GM12872 (cell line): ENCODE results near the gene EPB41L2.

ENCODE experiments used
- CTCF ChIP-seq: IDR thresholded peaks from 3 replicates; pipeline ENCODE4 v1.5.1; 2011; ENCODE audit warnings: low read depth, mild to moderate bottlenecking, low read length, moderate library complexity; ENCODE audit not compliant: insufficient read depth

EPB41L2 gene

GRCh38 chr6:131040866-131041265 is 22.2 kb downstream of the EPB41L2 start:
- no peak for TF ChIP-seq CTCF

- TF ChIP-seq CTCF: no peak
Observed at GRCh38 chr6:131039345-131039680, 23.7 kb downstream of the EPB41L2 start.

GRCh38 chr6:131038597-131039344 is 24.3 kb downstream of the EPB41L2 start:
- no peak for TF ChIP-seq CTCF

- TF ChIP-seq CTCF: no peak
Observed at GRCh38 chr6:131037194-131037897, 25.7 kb downstream of the EPB41L2 start.

DNA sequence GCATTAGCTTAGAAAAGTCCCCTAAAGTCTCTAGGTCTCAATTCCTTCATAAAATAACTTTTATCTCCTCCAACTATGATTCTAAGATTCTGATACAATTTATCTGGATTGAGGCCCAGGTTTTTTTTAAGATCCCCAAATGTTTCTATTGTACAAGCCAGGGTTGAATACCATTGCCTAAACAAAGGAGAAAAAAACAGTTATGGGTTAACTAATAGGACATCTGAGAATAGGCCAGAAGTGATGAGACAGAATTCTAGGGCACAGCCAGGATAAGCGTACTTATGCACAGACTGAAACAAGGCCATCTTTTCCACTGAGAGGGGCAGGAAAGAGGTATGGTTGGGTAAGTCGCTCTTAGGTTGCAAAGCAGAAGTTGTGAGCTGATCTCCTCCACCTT is 26.4 kb downstream of the EPB41L2 start:
- no peak for TF ChIP-seq CTCF

GRCh38 chr6:131036143-131036542 is 26.9 kb downstream of the EPB41L2 start:
- TF ChIP-seq CTCF: no peak

- TF ChIP-seq CTCF: no peak
Observed at GRCh38 chr6:131035582-131035981, 27.5 kb downstream of the EPB41L2 start.
